GM12878 (cell line): Measurements from ENCODE around the gene STX8. TPM values are rescaled to one million over a fixed set of nuclear protein-coding genes. Genes with fewer than 3 reads are reported as not detected.

Source experiments
- ATAC-seq: fragments of 200-7000 bp; cut with Tn5 transposase; 3 replicates; pipeline ENCODE4 v1.9.1; 2020; ENCODE audit warnings: mild to moderate bottlenecking, moderate library complexity
- BruUV-seq: library from RNA; stranded (reverse); fragments of 400-500 nt; replicated peaks from 2 replicates; lab custom pipeline; 2021; lab: Mats Ljungman, UMichigan
- CTCF ChIA-PET: fragments of 300-600 bp; sonication (Branson Sonifier 250); formaldehyde crosslinking; extraction: SDS; loops from one replicate; lab custom pipeline; 2021; ENCODE audit warnings: inconsistent platforms; lab: Yijun Ruan, JAX
- POLR2A ChIA-PET: fragments of 350-600 bp; formaldehyde crosslinking; extraction: SDS; loops from one replicate; lab custom pipeline; 2021; ENCODE audit warnings: inconsistent platforms; lab: Charles Lee
- RAD21 ChIA-PET: fragments of 300-600 bp; sonication (Branson Sonifier 250); formaldehyde crosslinking; loops from one replicate; lab custom pipeline; 2023; ENCODE audit warnings: antibody characterized with exemption; ENCODE audit not compliant: unreplicated experiment; lab: Charles Lee
- SMC1A ChIA-PET: fragments of 300-600 bp; sonication (Branson Sonifier 250); formaldehyde crosslinking; loops from one replicate; lab custom pipeline; 2023; ENCODE audit not compliant: unreplicated experiment, uncharacterized antibody; lab: Charles Lee
- DNase-seq: peaks from one replicate; pipeline ENCODE4 v3.0.0-alpha.2; 2011; ENCODE audit warnings: low read depth, low spot score
- FAIRE-seq: peaks from 3 replicates; lab custom pipeline; 2011; peaks lifted over from hg19 to GRCh38; lab: Jason Lieb, UNC
- H2AFZ ChIP-seq: 2 replicates; pipeline ENCODE4 v1.6.0; 2011; ENCODE audit warnings: low read depth, low read length, control low read depth; ENCODE audit not compliant: control insufficient read depth
- H3K27ac ChIP-seq: 2 replicates; pipeline ENCODE4 v1.5.1; 2011; ENCODE audit warnings: control low read depth; ENCODE audit not compliant: control insufficient read depth, insufficient read depth
- H3K27me3 ChIP-seq, 2 experiments: replicated peaks in 1 of 2; 2 replicates each; pipeline versions ENCODE4 v1.6.0 to v1.6.1; 2011; ENCODE audit warnings: low read length in 1 of 2; ENCODE audit not compliant: control insufficient read depth in 2 of 2, insufficient read depth in 2 of 2
- H3K36me3 ChIP-seq, 2 experiments: 2 replicates each; pipeline ENCODE4 v1.5.1; 2011; ENCODE audit warnings: low read length in 1 of 2; ENCODE audit not compliant: control insufficient read depth in 2 of 2, insufficient read depth in 2 of 2
- H3K4me1 ChIP-seq: 2 replicates; pipeline ENCODE4 v1.6.1; 2011; ENCODE audit warnings: mild to moderate bottlenecking, low read length, moderate library complexity, mixed read lengths; ENCODE audit not compliant: control insufficient read depth, insufficient read depth
- H3K4me2 ChIP-seq: 2 replicates; pipeline ENCODE4 v1.6.0; 2011; ENCODE audit warnings: control low read depth; ENCODE audit not compliant: control insufficient read depth, insufficient read depth
- H3K4me3 ChIP-seq: fragments of 200-600 bp; sonication (generic); 2 replicates; pipeline ENCODE4 v1.5.1; 2016
- H3K79me2 ChIP-seq: 2 replicates; pipeline ENCODE4 v1.6.0; 2011; ENCODE audit warnings: low read length; ENCODE audit not compliant: control insufficient read depth, insufficient read depth
- H3K9ac ChIP-seq: 2 replicates; pipeline ENCODE4 v1.8.0; 2011; ENCODE audit warnings: low read length, control low read depth, mixed read lengths; ENCODE audit not compliant: control insufficient read depth, insufficient read depth
- H3K9me3 ChIP-seq: replicated peaks from 3 replicates; pipeline ENCODE4 v1.5.1; 2011; ENCODE audit warnings: mild to moderate bottlenecking, low read length; ENCODE audit not compliant: control insufficient read depth, insufficient read depth
- H4K20me1 ChIP-seq: 2 replicates; pipeline ENCODE4 v1.6.0; 2011; ENCODE audit not compliant: control insufficient read depth, insufficient read depth
- ATF7 ChIP-seq: fragments of 450-650 bp; IDR thresholded peaks from 2 replicates; pipeline ENCODE4 v1.6.1; 2016; ENCODE audit warnings: low read depth, mild to moderate bottlenecking
- GABPA ChIP-seq: IDR thresholded peaks from 2 replicates; pipeline ENCODE4 v1.6.1; 2014; ENCODE audit warnings: antibody characterized with exemption, low read depth, mild to moderate bottlenecking, inconsistent platforms
- KLF5 ChIP-seq: fragments of 450-650 bp; IDR thresholded peaks from 2 replicates; pipeline ENCODE4 v1.6.1; 2014; ENCODE audit warnings: mild to moderate bottlenecking; ENCODE audit not compliant: partially characterized antibody
- SMAD1 ChIP-seq: fragments of 450-650 bp; IDR thresholded peaks from 2 replicates; pipeline ENCODE4 v1.6.1; 2018; ENCODE audit warnings: mild to moderate bottlenecking, low read depth; ENCODE audit not compliant: partially characterized antibody
- ZNF217 ChIP-seq: fragments of 450-650 bp; IDR thresholded peaks from 2 replicates; pipeline ENCODE4 v1.6.1; 2017; ENCODE audit warnings: antibody characterized with exemption, mild to moderate bottlenecking
- ZNF24 ChIP-seq: fragments of 450-650 bp; IDR thresholded peaks from 2 replicates; pipeline ENCODE4 v1.6.1; 2017; ENCODE audit warnings: antibody characterized with exemption, mild to moderate bottlenecking
- WGBS: methylation state at CpG from one replicate; pipeline ENCODE4 v1.1.6; 2016; ENCODE audit warnings: low lambda C conversion rate; ENCODE audit not compliant: insufficient replicate concordance, insufficient coverage; ENCODE audit errors: missing lambda C conversion rate; 5-methylcytosine and 5-hydroxymethylcytosine counted together
- in situ Hi-C: fragments of 300-500 bp; cut with MboI; formaldehyde crosslinking; loops from 9 replicates; pipeline ENCODE4 v1.14.3; 2018; ENCODE audit warnings: mixed read lengths
- intact Hi-C: fragments of 100-400 bp; cut with micrococcal nuclease; formaldehyde crosslinking; loops from one replicate; pipeline ENCODE4 v1.14.2; 2022; ENCODE audit not compliant: unreplicated experiment
- polyA plus RNA-seq, 11 experiments: library from polyadenylated mRNA; depleted of rRNA in 4 of 11; unstranded in 6 of 11; stranded (reverse) in 5 of 11; fragments of >200 nt; fragmentation: Nextera tagmentation in 4 of 11; fragmentation: Illumina TruSeq in 1 of 11; extraction: Ambion mirVana in 4 of 11; extraction: Trizol in 1 of 11; gene quantifications; 1 replicate in 1 of 11; 2 replicates in 10 of 11; pipeline versions ENCODE4 v1.2.1 to v1.2.3, GENCODE V29; 2011 to 2016; ENCODE audit warnings: inconsistent platforms in 2 of 11, missing spikeins in 2 of 11, low read depth in 1 of 11
- total RNA-seq, 4 experiments: library from RNA; depleted of rRNA in 3 of 4; stranded (reverse); fragments of >200 nt in 3 of 4; fragmentation: Illumina TruSeq in 1 of 4; extraction: Trizol in 1 of 4; gene quantifications; 2 replicates each; pipeline versions ENCODE4 v1.2.1 to v1.2.3, GENCODE V29; 2013 to 2021
- TF ChIP-seq, protein P1 (sequence below): IDR thresholded peaks from 2 replicates; pipeline ENCODE4 v1.6.1; 2012; ENCODE audit warnings: low read depth, low read length, improper control_type of control experiment
- TF ChIP-seq, protein P2 (sequence below): IDR thresholded peaks from 2 replicates; pipeline ENCODE4 v1.6.1; 2011; ENCODE audit warnings: low read depth, mild to moderate bottlenecking, low read length, moderate library complexity, borderline replicate concordance; ENCODE audit errors: extremely low read depth
- TF ChIP-seq, protein P3 (sequence below): fragments of 450-650 bp; IDR thresholded peaks from 2 replicates; pipeline ENCODE4 v1.6.1; 2016; ENCODE audit warnings: mild to moderate bottlenecking

Gene STX8
- total and polyA plus RNA-seq, 10 of the 15 experiments (the other 5 are each of a cell fraction or from before 2014, with no cell fraction given): 47.9 to 151 (median 72.9) TPM

DNA sequence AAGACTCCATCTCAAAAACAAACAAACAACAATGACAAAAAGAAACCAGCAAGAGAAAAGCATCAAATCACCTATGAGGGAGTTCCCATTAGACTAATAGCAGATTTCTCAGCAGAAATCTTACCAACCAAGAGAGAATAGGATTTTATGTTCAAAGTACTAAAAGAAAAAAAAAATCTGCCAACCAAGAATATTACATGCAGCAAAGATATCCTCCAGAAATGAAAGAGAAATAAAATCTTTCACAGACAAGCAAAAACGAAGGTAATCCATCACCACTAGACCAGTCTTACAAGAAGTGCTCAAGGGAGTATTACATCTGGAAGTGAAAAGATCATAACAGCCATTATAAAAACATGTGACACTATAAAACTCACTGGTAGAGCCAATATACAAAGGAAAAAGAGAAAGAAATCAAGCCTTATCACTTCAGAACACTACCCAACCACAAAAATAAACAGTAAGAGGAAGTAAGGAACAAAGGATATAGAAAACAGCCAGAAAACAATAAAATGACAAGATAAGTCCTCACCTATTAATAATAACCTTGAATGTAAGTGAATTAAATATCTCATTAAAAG lies 66.3 kb downstream of the STX8 start:
- FAIRE-seq: no peak
- ChIA-PET RAD21 (no interaction called here), SMC1A (interaction anchor here (0.7 kb wide), 1 partner anchor 77 kb away, joined by 3 read pairs; no protein-coding TSS in a partner anchor), CTCF (interaction anchor here (1.2 to 1.5 kb wide), 2 partner anchors 10 to 13 kb away, joined by 3 to 4 read pairs; no protein-coding TSS in a partner anchor), POLR2A (no interaction called here)
- Histone ChIP-seq H3K9me3 (peaks cover 6% of the 10 kb centered on the region; the same call in 2 of the 3 replicates), H3K79me2 (no peaks in the 10 kb centered on the region; the same call in 1 of the 2 replicates), H3K4me1 (no peaks in the 10 kb centered on the region; the same call in 1 of the 2 replicates), H3K4me3 (no peak overlapping the region), H4K20me1 (no peaks in the 10 kb centered on the region), H3K27ac (no peak overlapping the region), H3K36me3 (no peaks in the 10 kb centered on the region), H2AFZ (no peak overlapping the region), H3K4me2 (no peak overlapping the region), H3K9ac (no peak overlapping the region), H3K27me3 (no peaks in the 10 kb centered on the region)
- DNase-seq: no peak
- ATAC-seq: no peak
- in situ Hi-C loops (no loop called here), intact Hi-C loops (no loop called here)
- 48% methylated on average over 1 of the region's 1 CpG for WGBS
- no TSS peak for BruUV-seq
- TF ChIP-seq GABPA (no peak), KLF5 (no peak), ZNF24 (no peak), ZNF217 (no peak), SMAD1 (no peak), ATF7 (no peak)
- TF ChIP-seq, protein P1, sequence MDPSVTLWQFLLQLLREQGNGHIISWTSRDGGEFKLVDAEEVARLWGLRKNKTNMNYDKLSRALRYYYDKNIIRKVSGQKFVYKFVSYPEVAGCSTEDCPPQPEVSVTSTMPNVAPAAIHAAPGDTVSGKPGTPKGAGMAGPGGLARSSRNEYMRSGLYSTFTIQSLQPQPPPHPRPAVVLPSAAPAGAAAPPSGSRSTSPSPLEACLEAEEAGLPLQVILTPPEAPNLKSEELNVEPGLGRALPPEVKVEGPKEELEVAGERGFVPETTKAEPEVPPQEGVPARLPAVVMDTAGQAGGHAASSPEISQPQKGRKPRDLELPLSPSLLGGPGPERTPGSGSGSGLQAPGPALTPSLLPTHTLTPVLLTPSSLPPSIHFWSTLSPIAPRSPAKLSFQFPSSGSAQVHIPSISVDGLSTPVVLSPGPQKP: no peak
- TF ChIP-seq, protein P2, sequence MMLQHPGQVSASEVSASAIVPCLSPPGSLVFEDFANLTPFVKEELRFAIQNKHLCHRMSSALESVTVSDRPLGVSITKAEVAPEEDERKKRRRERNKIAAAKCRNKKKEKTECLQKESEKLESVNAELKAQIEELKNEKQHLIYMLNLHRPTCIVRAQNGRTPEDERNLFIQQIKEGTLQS: no peak
- TF ChIP-seq, protein P3, sequence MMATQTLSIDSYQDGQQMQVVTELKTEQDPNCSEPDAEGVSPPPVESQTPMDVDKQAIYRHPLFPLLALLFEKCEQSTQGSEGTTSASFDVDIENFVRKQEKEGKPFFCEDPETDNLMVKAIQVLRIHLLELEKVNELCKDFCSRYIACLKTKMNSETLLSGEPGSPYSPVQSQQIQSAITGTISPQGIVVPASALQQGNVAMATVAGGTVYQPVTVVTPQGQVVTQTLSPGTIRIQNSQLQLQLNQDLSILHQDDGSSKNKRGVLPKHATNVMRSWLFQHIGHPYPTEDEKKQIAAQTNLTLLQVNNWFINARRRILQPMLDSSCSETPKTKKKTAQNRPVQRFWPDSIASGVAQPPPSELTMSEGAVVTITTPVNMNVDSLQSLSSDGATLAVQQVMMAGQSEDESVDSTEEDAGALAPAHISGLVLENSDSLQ: no peak
